Uterus (tissue), 2 donors: ENCODE results near the gene MYO16.

Experiments used
- CTCF ChIP-seq, 4 experiments: fragments of 200-600 bp in 2 of 4; fragments of 450-650 bp in 2 of 4; sonication (generic) in 2 of 4; IDR thresholded peaks; one replicate each; pipeline ENCODE4 v1.5.1; 2016 to 2019; ENCODE audit warnings: antibody characterized with exemption in 4 of 4, mild to moderate bottlenecking in 2 of 4, moderate library complexity in 1 of 4
- POLR2A ChIP-seq, 2 donors: fragments of 450-650 bp; IDR thresholded peaks; one replicate each; pipeline ENCODE4 v1.6.1; 2016; ENCODE audit warnings: antibody characterized with exemption in 2 of 2, mild to moderate bottlenecking in 1 of 2, moderate library complexity in 1 of 2

GRCh38 chr13:109203587-109203986 is 574.2 kb downstream of the MYO16 start:
- TF ChIP-seq CTCF (IDR thresholded peaks at IDR 0.05) = no peak
- TF ChIP-seq POLR2A (IDR thresholded peaks at IDR 0.05) = no peak
